Muscle layer of duodenum (tissue), 2 donors: ENCODE results near the gene RAB36.

Experiments
- H3K27ac ChIP-seq: one replicate; pipeline ENCODE4 v1.7.0; 2013; ENCODE audit warnings: mild to moderate bottlenecking, low read length
- H3K27me3 ChIP-seq: one replicate; pipeline ENCODE4 v1.7.0; 2013; ENCODE audit warnings: low read depth, mild to moderate bottlenecking, control low read depth, low read length
- H3K36me3 ChIP-seq, 2 donors: one replicate each; pipeline ENCODE4 v1.7.0; 2013; ENCODE audit warnings: low read length in 2 of 2, control low read depth in 1 of 2, mild to moderate bottlenecking in 1 of 2; ENCODE audit not compliant: insufficient read depth in 2 of 2, control insufficient read depth in 1 of 2
- H3K4me1 ChIP-seq, 2 donors: one replicate each; pipeline ENCODE4 v1.7.0; 2013; ENCODE audit warnings: low read length in 2 of 2, mild to moderate bottlenecking in 2 of 2, control low read depth in 1 of 2, moderate library complexity in 1 of 2; ENCODE audit not compliant: insufficient read depth in 2 of 2, control insufficient read depth in 1 of 2
- H3K4me3 ChIP-seq, 2 donors: one replicate each; pipeline ENCODE4 v1.7.0; 2013; ENCODE audit warnings: low read length in 2 of 2, low read depth in 1 of 2, mild to moderate bottlenecking in 1 of 2
- H3K9me3 ChIP-seq, 2 donors: one replicate each; pipeline ENCODE4 v1.7.0; 2013; ENCODE audit warnings: low read length in 2 of 2, control low read depth in 1 of 2, mild to moderate bottlenecking in 1 of 2; ENCODE audit not compliant: control insufficient read depth in 1 of 2
- donor health status: healthy.

The RAB36 gene

GRCh38 chr22:23193882-23194281, 48.6 kb downstream of the RAB36 start:
- no peaks in the 10 kb centered on the region for H3K9me3 ChIP-seq
- peaks cover 0 to 8% of the 10 kb centered on the region in 2 donors for H3K36me3 ChIP-seq
- H3K4me1 ChIP-seq = peaks cover 0 to 7% of the 10 kb centered on the region in 2 donors
- no peak overlapping the region for H3K4me3 ChIP-seq
- H3K27ac ChIP-seq = no peak overlapping the region
- no peaks in the 10 kb centered on the region for H3K27me3 ChIP-seq

DNA sequence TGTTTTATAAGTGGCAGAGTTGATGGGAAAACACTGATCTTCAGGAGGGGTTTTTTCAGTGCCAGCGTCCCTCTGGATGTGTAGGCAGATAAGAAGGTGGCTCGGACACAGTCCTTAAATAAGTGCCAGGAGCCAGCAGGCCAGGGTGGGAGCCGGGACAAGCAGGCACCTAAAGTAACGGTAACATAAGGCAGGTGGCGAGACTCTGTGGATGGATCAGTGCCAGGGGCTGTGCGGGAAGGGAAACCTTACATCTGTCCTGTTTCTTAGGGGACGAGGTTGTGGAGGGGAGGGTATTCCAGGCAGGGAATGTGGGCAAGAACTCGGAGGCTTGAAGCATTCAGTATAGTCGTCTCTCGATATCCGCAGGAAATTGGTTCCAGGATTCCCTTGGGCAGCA, 50.9 kb downstream of the RAB36 start:
- Histone ChIP-seq H3K9me3 (no peaks in the 10 kb centered on the region), H3K4me3 (no peak overlapping the region), H3K4me1 (peaks cover 0 to 7% of the 10 kb centered on the region in 2 donors), H3K27ac (no peak overlapping the region), H3K27me3 (no peaks in the 10 kb centered on the region), H3K36me3 (peaks cover 0 to 8% of the 10 kb centered on the region in 2 donors)

DNA sequence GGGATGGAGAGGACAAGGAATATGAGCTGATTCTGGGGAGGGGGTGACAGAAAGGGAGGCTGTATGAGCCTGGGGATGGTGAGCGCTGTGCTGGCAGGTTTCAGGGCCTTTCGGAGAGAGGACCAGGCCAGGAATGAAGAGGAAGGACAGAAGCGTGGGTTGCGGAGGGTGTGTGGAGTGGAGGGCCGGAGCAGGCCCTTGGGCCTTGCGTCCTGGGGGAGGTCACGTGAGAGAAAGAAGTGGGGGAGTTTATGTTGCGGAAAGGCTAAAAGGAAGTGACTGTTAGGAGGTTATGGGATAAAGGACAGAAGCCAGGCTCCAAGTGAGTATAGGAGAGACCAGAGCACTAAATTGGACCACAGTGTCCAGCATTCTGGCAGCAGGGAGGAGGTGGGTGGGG, 52.6 kb downstream of the RAB36 start:
- Histone ChIP-seq H3K27ac (no peak overlapping the region), H3K4me1 (peaks cover 0 to 7% of the 10 kb centered on the region in 2 donors)

GRCh38 chr22:23199159-23199558, 53.9 kb downstream of the RAB36 start:
- Histone ChIP-seq H3K27me3 (no peaks in the 10 kb centered on the region), H3K27ac (no peak overlapping the region)

More for the DNA sequence above, 52.6 kb downstream of the RAB36 start:
- H3K9me3 ChIP-seq = no peaks in the 10 kb centered on the region
- no peaks in the 10 kb centered on the region for H3K36me3 ChIP-seq
- no peak overlapping the region for H3K4me3 ChIP-seq
- H3K27me3 ChIP-seq = no peaks in the 10 kb centered on the region

GRCh38 chr22:23200898-23201297, 55.6 kb downstream of the RAB36 start:
- no peaks in the 10 kb centered on the region for H3K9me3 ChIP-seq
- H3K4me1 ChIP-seq = peaks cover 4 to 16% of the 10 kb centered on the region in 2 donors
- no peak overlapping the region for H3K27ac ChIP-seq
- H3K4me3 ChIP-seq = no peak overlapping the region
- H3K27me3 ChIP-seq = no peaks in the 10 kb centered on the region
- H3K36me3 ChIP-seq = no peaks in the 10 kb centered on the region

More at GRCh38 chr22:23199159-23199558, 53.9 kb downstream of the RAB36 start:
- H3K4me3 ChIP-seq = no peak overlapping the region
- no peaks in the 10 kb centered on the region for H3K9me3 ChIP-seq
- H3K4me1 ChIP-seq = no peaks in the 10 kb centered on the region
- H3K36me3 ChIP-seq = no peaks in the 10 kb centered on the region

GRCh38 chr22:23202812-23203451, 57.7 kb downstream of the RAB36 start:
- Histone ChIP-seq H3K27me3 (no peaks in the 10 kb centered on the region), H3K4me1 (peaks cover 4 to 16% of the 10 kb centered on the region in 2 donors), H3K27ac (peak overlapping the region; percentile 5), H3K9me3 (no peaks in the 10 kb centered on the region), H3K4me3 (no peak overlapping the region), H3K36me3 (no peaks in the 10 kb centered on the region)

- Histone ChIP-seq H3K4me3 (no peak overlapping the region), H3K9me3 (no peaks in the 10 kb centered on the region), H3K27ac (peak overlapping the region; percentile 5), H3K36me3 (no peaks in the 10 kb centered on the region), H3K4me1 (peaks cover 4 to 16% of the 10 kb centered on the region in 2 donors), H3K27me3 (no peaks in the 10 kb centered on the region)
Observed at GRCh38 chr22:23203452-23204124, 58.3 kb downstream of the RAB36 start.

DNA sequence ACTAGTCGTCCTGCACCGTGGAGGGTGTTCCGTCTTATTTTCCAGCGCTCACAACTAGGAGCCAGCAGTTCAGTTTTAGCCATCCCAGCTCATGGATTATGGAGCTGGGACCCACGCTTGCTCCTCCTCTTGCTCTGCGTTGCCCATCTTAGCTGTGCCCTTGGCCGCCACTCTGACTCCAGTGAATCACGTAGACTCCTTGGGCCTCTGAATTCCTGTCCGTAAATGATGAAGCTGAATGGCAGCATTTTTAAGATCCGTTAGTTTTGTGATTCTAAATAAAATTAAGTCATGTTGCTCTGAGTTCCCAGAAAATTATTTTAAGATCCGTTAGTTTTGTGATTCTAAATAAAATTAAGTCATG, 58.8 kb downstream of the RAB36 start:
- Histone ChIP-seq H3K36me3 (no peaks in the 10 kb centered on the region), H3K4me3 (no peak overlapping the region), H3K27ac (no peak overlapping the region), H3K4me1 (peaks cover 4 to 16% of the 10 kb centered on the region in 2 donors), H3K27me3 (no peaks in the 10 kb centered on the region), H3K9me3 (no peaks in the 10 kb centered on the region)

GRCh38 chr22:23204541-23205157, 59.4 kb downstream of the RAB36 start:
- no peak overlapping the region for H3K27ac ChIP-seq
- H3K4me1 ChIP-seq = peaks cover 4 to 16% of the 10 kb centered on the region in 2 donors
- H3K36me3 ChIP-seq = no peaks in the 10 kb centered on the region
- no peaks in the 10 kb centered on the region for H3K9me3 ChIP-seq
- no peaks in the 10 kb centered on the region for H3K27me3 ChIP-seq
- no peak overlapping the region for H3K4me3 ChIP-seq

- Histone ChIP-seq H3K4me1 (peaks cover 4 to 18% of the 10 kb centered on the region in 2 donors), H3K27me3 (no peaks in the 10 kb centered on the region), H3K9me3 (no peaks in the 10 kb centered on the region), H3K36me3 (no peaks in the 10 kb centered on the region), H3K4me3 (no peak overlapping the region), H3K27ac (no peak overlapping the region)
Observed at GRCh38 chr22:23205339-23206049, 60.2 kb downstream of the RAB36 start.

DNA sequence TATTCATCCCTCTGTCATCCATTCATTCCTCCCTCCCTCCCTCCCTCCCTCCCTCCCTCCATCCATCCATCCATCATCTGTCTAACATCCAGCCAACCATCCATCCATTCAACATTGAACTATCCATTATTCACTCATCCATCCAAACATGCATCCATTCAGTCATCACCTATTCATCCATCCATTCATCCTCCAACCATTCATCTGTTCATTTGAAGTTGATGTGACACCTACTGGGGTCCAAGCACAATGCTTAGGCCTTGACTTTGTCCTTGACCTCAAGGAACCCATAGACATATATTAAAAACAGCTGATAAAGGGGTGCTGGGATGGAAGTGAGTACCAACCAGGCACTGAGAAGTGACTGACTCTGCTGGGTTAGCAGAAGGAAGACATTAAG, 61.6 kb downstream of the RAB36 start:
- no peak overlapping the region for H3K27ac ChIP-seq

More for the DNA sequence above, 61.6 kb downstream of the RAB36 start:
- H3K4me3 ChIP-seq = no peak overlapping the region
- no peaks in the 10 kb centered on the region for H3K36me3 ChIP-seq
- H3K4me1 ChIP-seq = peaks cover 4 to 24% of the 10 kb centered on the region in 2 donors
- no peaks in the 10 kb centered on the region for H3K27me3 ChIP-seq
- H3K9me3 ChIP-seq = no peaks in the 10 kb centered on the region
